Esophagus squamous epithelium (tissue), 4 donors: ENCODE data around the gene ST3GAL4.

Experiments used
- CTCF ChIP-seq, 6 experiments: fragments of 450-650 bp in 4 of 6; fragments of 200-600 bp in 2 of 6; sonication (generic) in 2 of 6; IDR thresholded peaks; one replicate each; pipeline ENCODE4 v1.5.1; 2016 to 2019; ENCODE audit warnings: antibody characterized with exemption in 6 of 6, mild to moderate bottlenecking in 4 of 6, moderate library complexity in 4 of 6
- POLR2A ChIP-seq, 4 donors: fragments of 450-650 bp; IDR thresholded peaks; one replicate each; pipeline ENCODE4 v1.6.1; 2017; ENCODE audit warnings: antibody characterized with exemption in 4 of 4, mild to moderate bottlenecking in 4 of 4, moderate library complexity in 3 of 4

DNA sequence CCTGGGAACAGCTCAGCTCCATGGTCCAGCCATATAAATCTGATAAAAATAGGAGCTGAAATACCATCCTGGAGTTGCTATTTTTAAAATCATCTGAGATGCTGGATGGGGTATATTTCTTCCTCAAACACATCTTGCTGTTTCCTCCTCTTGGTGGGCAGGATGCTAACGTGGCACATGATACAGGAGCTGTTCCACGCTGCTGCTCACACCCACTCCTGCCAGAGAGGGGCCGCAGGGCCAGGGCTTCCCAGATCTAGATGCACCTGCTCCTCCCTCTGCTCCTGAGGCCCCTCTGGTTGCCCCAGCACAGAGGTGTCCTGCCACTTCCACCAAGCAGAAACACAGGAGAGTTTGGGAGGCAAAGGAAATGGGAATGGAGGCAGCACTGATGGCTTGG is 3.3 kb upstream of the ST3GAL4 start:
- TF ChIP-seq CTCF (IDR thresholded peaks at IDR 0.05) = no peak
- TF ChIP-seq POLR2A (IDR thresholded peaks at IDR 0.05) = no peak
